GM23248 (cell line): ENCODE results near the gene AMIGO1. TPM values are rescaled to one million over a fixed set of nuclear protein-coding genes. Genes with fewer than 3 reads are reported as not detected.

Experiments used
- DNase-seq: peaks from one replicate; pipeline ENCODE4 v3.0.0-alpha.2; 2015
- H2AFZ ChIP-seq: fragments of 200-600 bp; sonication (generic); 2 replicates; pipeline ENCODE4 v1.6.1; 2016; ENCODE audit warnings: antibody characterized with exemption
- H3F3A ChIP-seq: fragments of 200-600 bp; sonication (generic); 2 replicates; pipeline ENCODE4 v1.6.1; 2016; ENCODE audit warnings: mild to moderate bottlenecking, antibody characterized with exemption, mixed run types; ENCODE audit not compliant: insufficient read depth
- H3K27ac ChIP-seq: fragments of 200-600 bp; sonication (generic); 2 replicates; pipeline ENCODE4 v1.5.1; 2016; ENCODE audit warnings: mild to moderate bottlenecking
- H3K27me3 ChIP-seq: fragments of 200-600 bp; sonication (generic); replicated peaks from 2 replicates; pipeline ENCODE4 v1.6.1; 2016; ENCODE audit warnings: mild to moderate bottlenecking; ENCODE audit not compliant: insufficient read depth
- H3K36me3 ChIP-seq: fragments of 200-600 bp; sonication (generic); 2 replicates; pipeline ENCODE4 v1.6.1; 2016; ENCODE audit warnings: low read depth, mild to moderate bottlenecking
- H3K4me1 ChIP-seq: fragments of 200-600 bp; sonication (generic); 2 replicates; pipeline ENCODE4 v1.6.1; 2016; ENCODE audit warnings: mild to moderate bottlenecking; ENCODE audit not compliant: insufficient read depth
- H3K4me2 ChIP-seq: fragments of 200-600 bp; sonication (generic); one replicate; pipeline ENCODE4 v1.6.1; 2016; ENCODE audit warnings: mild to moderate bottlenecking; ENCODE audit not compliant: unreplicated experiment
- H3K4me3 ChIP-seq: fragments of 200-600 bp; sonication (generic); 2 replicates; pipeline ENCODE4 v1.5.1; 2016; ENCODE audit warnings: mild to moderate bottlenecking
- H3K79me2 ChIP-seq: fragments of 200-600 bp; sonication (generic); 2 replicates; pipeline ENCODE4 v1.6.1; 2016; ENCODE audit warnings: mild to moderate bottlenecking; ENCODE audit not compliant: insufficient read depth
- H3K9ac ChIP-seq: fragments of 200-600 bp; sonication (generic); 2 replicates; pipeline ENCODE4 v1.6.1; 2016; ENCODE audit warnings: mild to moderate bottlenecking
- H3K9me2 ChIP-seq: fragments of 200-600 bp; sonication (generic); 2 replicates; pipeline ENCODE4 v1.6.1; 2016; ENCODE audit warnings: mixed run types, mild to moderate bottlenecking, moderate library complexity; ENCODE audit not compliant: insufficient read depth
- H3K9me3 ChIP-seq: fragments of 200-600 bp; sonication (generic); one replicate; pipeline ENCODE4 v1.6.1; 2017; ENCODE audit warnings: low read depth
- H4K20me1 ChIP-seq: fragments of 200-600 bp; sonication (generic); 2 replicates; pipeline ENCODE4 v1.6.0; 2016; ENCODE audit not compliant: insufficient read depth
- EZH2 ChIP-seq: fragments of 200-600 bp; sonication (generic); IDR thresholded peaks from 2 replicates; pipeline ENCODE4 v1.6.1; 2018; ENCODE audit warnings: antibody characterized with exemption, mild to moderate bottlenecking; ENCODE audit not compliant: insufficient read depth, poor library complexity, severe bottlenecking
- EZH2phosphoT487 ChIP-seq: fragments of 200-600 bp; sonication (generic); IDR thresholded peaks from 2 replicates; pipeline ENCODE4 v1.6.1; 2018; ENCODE audit warnings: antibody characterized with exemption, moderate library complexity, mild to moderate bottlenecking, low read depth; ENCODE audit not compliant: insufficient read depth
- WGBS, 2 experiments: methylation state at CpG; one replicate each; pipeline ENCODE4 v1.1.6; 2015 to 2017; ENCODE audit warnings: low lambda C conversion rate in 2 of 2, low coverage in 1 of 2; ENCODE audit errors: missing lambda C conversion rate in 2 of 2; 5-methylcytosine and 5-hydroxymethylcytosine counted together
- in situ Hi-C: fragments of 300-500 bp; cut with MboI; formaldehyde crosslinking; loops from 2 replicates; pipeline ENCODE4 v1.15.0; 2020
- polyA plus RNA-seq: library from polyadenylated mRNA; unstranded; fragments of >200 nt; fragmentation: Nextera tagmentation; extraction: Ambion mirVana; gene quantifications from 2 replicates; pipeline ENCODE4 v1.2.1, GENCODE V29; 2016
- total RNA-seq: library from RNA; depleted of rRNA; stranded (reverse); fragments of >200 nt; shearing (Covaris generic); gene quantifications from 2 replicates; pipeline ENCODE4 v1.2.3, GENCODE V29; 2014

The AMIGO1 gene
- total and polyA plus RNA-seq, 2 experiments from 2014 or later: 1.7 to 2.8 TPM

DNA sequence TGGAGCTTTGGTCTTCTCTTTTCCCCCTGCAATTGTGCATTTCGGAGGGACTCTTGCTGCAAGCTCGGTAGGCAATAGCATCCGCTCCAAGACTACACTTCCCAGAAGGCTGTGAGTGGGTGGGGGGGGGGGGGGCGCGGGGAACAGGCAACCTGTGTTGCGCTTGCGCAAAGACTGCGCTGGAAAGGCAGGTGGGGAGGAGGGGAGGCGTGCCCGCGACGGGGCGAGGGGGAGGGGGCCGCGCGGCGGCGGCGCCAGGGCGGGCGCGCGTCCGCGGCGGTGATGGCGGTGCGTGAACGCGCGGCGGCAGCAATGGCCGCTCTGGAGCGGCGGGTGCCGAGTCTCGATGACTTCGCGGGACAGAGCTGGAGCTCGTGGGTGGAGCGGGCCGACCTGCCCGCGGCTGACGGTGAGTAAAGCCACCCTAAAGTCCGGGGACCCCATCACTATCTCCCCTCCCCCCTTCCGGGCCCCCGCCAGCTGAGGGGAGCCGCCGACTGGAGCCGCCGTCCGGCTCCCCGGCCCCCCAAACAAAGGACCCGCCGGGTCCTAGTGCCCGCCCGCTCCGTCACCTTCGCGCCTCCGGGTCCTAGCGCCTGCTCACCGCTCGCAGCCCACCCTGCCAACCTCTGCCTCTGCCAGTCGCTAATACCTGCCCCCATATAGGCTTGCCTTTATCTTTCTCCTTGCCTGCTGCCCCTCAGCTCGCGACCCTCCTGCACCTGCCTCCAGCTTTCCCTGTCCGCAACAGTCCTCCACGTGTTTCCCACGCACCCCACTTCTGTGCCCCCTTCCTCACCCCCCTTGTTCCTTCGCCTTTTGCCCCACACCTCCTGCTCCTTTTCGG lies 25.6 kb downstream of the AMIGO1 start, which contains the start of gene ATXN7L2:
ATXN7L2 (plus strand) TSS at position 234 of the 847 bp plus-strand sequence; CDS start at position 283, 49 bp downstream.
- Histone ChIP-seq H3F3A (no peaks in the 10 kb centered on the region), H3K9me2 (no peaks in the 10 kb centered on the region), H3K4me3 (peak within 1 kb of the TSS; percentile 90), H3K4me1 (peaks cover 7% of the 10 kb centered on the region; the same call in 1 of the 2 replicates), H3K27me3 (no peaks in the 10 kb centered on the region), H2AFZ (peak within 1 kb of the TSS; percentile 98), H4K20me1 (no peaks in the 10 kb centered on the region), H3K4me2 (peak within 1 kb of the TSS; percentile 94), H3K9ac (peak within 1 kb of the TSS; percentile 89), H3K79me2 (0 out of 2 replicates have a peak, but pooled peaks cover 7% of the 10 kb centered on the region), H3K36me3 (no peaks in the 10 kb centered on the region), H3K27ac (peak within 1 kb of the TSS; percentile 72), H3K9me3 (no peaks in the 10 kb centered on the region)
- TF ChIP-seq EZH2 (no peak), EZH2phosphoT487 (no peak)
- DNase-seq: peak; percentile 96
- WGBS, 2 experiments: 1 to 3% methylated on average over 23 to 51 of the region's 73 CpGs
- in situ Hi-C loops: no loop called here

DNA sequence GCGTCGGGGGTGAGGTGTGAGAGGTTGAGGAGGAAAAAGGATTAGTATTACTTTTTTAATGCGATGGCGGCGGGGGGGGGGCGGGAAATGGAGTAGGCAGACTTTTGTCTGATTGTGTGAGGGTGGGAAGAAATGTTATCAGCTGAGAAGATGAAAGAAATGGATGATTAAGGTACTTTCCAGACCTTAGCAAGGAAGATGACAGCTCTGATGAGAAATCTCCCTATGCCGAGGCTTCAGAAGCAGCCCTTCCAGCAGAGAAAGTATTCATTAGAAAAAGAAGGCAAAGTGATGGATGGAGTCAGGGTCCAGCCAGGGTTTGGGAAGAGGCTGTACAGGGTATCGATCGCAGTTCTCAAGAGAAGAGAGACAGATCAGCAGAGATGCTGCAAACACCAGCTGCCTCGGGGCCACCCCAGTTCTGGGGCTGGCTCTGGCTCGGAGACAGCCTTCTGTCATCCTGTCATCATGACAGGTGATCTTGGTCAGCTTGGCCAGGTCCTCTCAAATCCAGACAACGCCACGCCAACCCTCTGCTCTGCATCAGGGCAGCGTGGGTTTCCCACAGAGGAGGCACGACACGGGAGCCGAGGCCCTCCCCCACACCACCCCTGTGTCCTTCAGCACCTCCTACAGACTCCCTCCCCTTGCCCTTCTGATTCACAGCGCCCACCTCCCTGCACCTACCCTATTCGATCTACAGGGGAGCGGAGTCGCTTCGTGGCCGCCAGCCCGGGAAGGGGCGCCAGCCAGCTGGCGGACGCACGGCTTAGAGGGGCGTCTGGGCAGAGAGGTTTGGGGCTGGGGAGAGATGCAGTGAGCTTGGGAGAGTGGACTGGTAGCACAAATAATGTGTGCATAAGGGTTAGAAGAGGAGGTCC lies 26.5 kb downstream of the AMIGO1 start:
- H4K20me1 ChIP-seq: no peaks in the 10 kb centered on the region
- peak overlapping the region; percentile 98 for H2AFZ ChIP-seq
- WGBS, 2 experiments: 6% methylated on average over 28 to 29 of the region's 29 CpGs
- H3K4me2 ChIP-seq: peak overlapping the region; percentile 94
- in situ Hi-C loops: no loop called here
- TF ChIP-seq EZH2: no peak
- TF ChIP-seq EZH2phosphoT487: no peak
- peak overlapping the region; percentile 90 for H3K4me3 ChIP-seq
- 0 out of 2 replicates have a peak, but pooled peaks cover 7% of the 10 kb centered on the region for H3K79me2 ChIP-seq
- H3K27ac ChIP-seq: no peak overlapping the region
- no peaks in the 10 kb centered on the region for H3K9me3 ChIP-seq
- H3K36me3 ChIP-seq: no peaks in the 10 kb centered on the region
- DNase-seq: peak; percentile 35
- no peaks in the 10 kb centered on the region for H3F3A ChIP-seq
- H3K9me2 ChIP-seq: no peaks in the 10 kb centered on the region
- H3K4me1 ChIP-seq: peaks cover 7% of the 10 kb centered on the region; the same call in 1 of the 2 replicates
- H3K27me3 ChIP-seq: no peaks in the 10 kb centered on the region
- no peak overlapping the region; the same call in 1 of the 2 replicates for H3K9ac ChIP-seq

DNA sequence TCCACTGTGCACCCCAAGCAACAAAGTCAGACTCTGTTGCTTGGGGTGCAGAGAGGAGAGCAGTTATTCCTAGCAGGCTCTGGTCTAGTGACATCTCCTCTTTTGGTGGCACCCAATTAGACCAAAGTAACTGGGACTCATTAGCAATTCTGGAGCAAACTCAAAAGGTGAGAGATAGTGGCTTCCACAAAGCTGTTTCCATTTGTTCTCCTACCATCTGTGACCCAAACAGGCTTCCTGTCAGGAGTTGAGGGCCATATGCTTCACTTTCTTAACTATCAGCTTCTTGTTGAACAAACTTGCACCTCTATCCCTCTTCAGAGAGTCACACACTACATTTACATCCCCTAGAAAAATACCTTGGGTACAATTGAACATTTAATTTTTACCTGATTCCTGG lies 27.3 kb downstream of the AMIGO1 start:
- Histone ChIP-seq H3K4me3 (no peak overlapping the region), H3K9me3 (no peaks in the 10 kb centered on the region), H3K4me1 (peaks cover 7% of the 10 kb centered on the region; the same call in 1 of the 2 replicates), H4K20me1 (no peaks in the 10 kb centered on the region), H2AFZ (no peak overlapping the region), H3F3A (no peaks in the 10 kb centered on the region), H3K36me3 (no peaks in the 10 kb centered on the region), H3K4me2 (no peak overlapping the region), H3K9me2 (no peaks in the 10 kb centered on the region), H3K27me3 (no peaks in the 10 kb centered on the region), H3K27ac (no peak overlapping the region), H3K9ac (no peak overlapping the region), H3K79me2 (0 out of 2 replicates have a peak, but pooled peaks cover 7% of the 10 kb centered on the region)
- DNase-seq: no peak
- TF ChIP-seq EZH2phosphoT487 (no peak), EZH2 (no peak)
- in situ Hi-C loops: no loop called here

DNA sequence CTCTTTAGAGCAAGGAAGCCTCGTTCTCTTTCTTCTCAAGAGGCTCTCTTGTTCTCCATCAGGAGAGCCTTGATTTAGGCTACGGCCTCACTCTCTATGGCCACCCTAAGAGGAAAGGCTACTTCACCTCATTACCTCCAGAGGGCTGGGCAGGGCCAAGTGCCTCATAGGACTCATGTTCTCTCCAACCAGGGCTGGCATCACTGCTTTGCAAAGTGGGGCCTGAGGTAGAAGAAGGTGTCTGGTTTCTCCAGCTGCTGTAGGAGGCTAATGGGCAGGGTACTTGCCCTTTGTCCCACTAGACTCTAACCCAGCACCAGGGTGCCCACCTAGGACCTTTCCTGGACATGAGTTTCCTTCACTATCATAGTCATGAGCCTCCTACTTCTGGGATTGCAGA lies 27.9 kb downstream of the AMIGO1 start:
- Histone ChIP-seq H3K79me2 (0 out of 2 replicates have a peak, but pooled peaks cover 7% of the 10 kb centered on the region), H3K27ac (no peak overlapping the region), H3K9ac (no peak overlapping the region), H3K36me3 (no peaks in the 10 kb centered on the region), H3K9me3 (no peaks in the 10 kb centered on the region), H3K4me1 (peaks cover 7% of the 10 kb centered on the region; the same call in 1 of the 2 replicates), H3K9me2 (no peaks in the 10 kb centered on the region), H3F3A (no peaks in the 10 kb centered on the region), H2AFZ (no peak overlapping the region), H3K27me3 (no peaks in the 10 kb centered on the region), H3K4me3 (no peak overlapping the region), H4K20me1 (no peaks in the 10 kb centered on the region), H3K4me2 (no peak overlapping the region)
- WGBS, 2 experiments: 58 to 60% methylated on average over 2 of the region's 2 CpGs
- no peak for DNase-seq
- in situ Hi-C loops: no loop called here
- TF ChIP-seq EZH2 (no peak), EZH2phosphoT487 (no peak)
